ENCODE data around the gene SELENOM.
"Not testable (repeated sequence)": the region's sequence is repeated elsewhere in the genome, so short reads cannot be mapped to it uniquely, and the experiment has no call there.

SELENOM gene

GRCh38 chr22:31062566-31063230 lies 44.7 kb downstream of the SELENOM start:
- Histone ChIP-seq H3K36me3 (ENCODE audit: control insufficient read depth in 2 of 2, insufficient read depth in 2 of 2, low read length in 2 of 2) (no peaks in the 10 kb centered on the region), H3K9me3 (ENCODE audit: control insufficient read depth in 2 of 2, low read length in 2 of 2) (no peaks in the 10 kb centered on the region), H3K4me3 (ENCODE audit: low read length in 2 of 2) (no peak overlapping the region), H3K27me3 (ENCODE audit: control insufficient read depth in 2 of 2, insufficient read depth in 2 of 2, low read length in 2 of 2) (no peaks in the 10 kb centered on the region), H3K9ac (ENCODE audit: low read depth in 1 of 2, low read length in 2 of 2) (no peak overlapping the region), H3K27ac (ENCODE audit: low read depth in 2 of 2, low read length in 2 of 2) (no peak overlapping the region), H3K4me1 (ENCODE audit: control insufficient read depth in 2 of 2, insufficient read depth in 2 of 2, low read length in 2 of 2) (no peaks in the 10 kb centered on the region)

- peaks cover 0 to 12% of the 10 kb centered on the region in 2 donors for H3K4me1 ChIP-seq (ENCODE audit: control insufficient read depth in 2 of 2, insufficient read depth in 2 of 2, low read length in 2 of 2)
- H3K9ac ChIP-seq (ENCODE audit: low read depth in 1 of 2, low read length in 2 of 2); H3K36me3 ChIP-seq (ENCODE audit: control insufficient read depth in 2 of 2, insufficient read depth in 2 of 2, low read length in 2 of 2); H3K4me3 ChIP-seq (ENCODE audit: low read length in 2 of 2); H3K27me3 ChIP-seq (ENCODE audit: control insufficient read depth in 2 of 2, insufficient read depth in 2 of 2, low read length in 2 of 2); H3K27ac ChIP-seq (ENCODE audit: low read depth in 2 of 2, low read length in 2 of 2); H3K9me3 ChIP-seq (ENCODE audit: control insufficient read depth in 2 of 2, low read length in 2 of 2): not testable (repeated sequence)
Observed at GRCh38 chr22:31059663-31060062, 47.7 kb downstream of the SELENOM start.

DNA sequence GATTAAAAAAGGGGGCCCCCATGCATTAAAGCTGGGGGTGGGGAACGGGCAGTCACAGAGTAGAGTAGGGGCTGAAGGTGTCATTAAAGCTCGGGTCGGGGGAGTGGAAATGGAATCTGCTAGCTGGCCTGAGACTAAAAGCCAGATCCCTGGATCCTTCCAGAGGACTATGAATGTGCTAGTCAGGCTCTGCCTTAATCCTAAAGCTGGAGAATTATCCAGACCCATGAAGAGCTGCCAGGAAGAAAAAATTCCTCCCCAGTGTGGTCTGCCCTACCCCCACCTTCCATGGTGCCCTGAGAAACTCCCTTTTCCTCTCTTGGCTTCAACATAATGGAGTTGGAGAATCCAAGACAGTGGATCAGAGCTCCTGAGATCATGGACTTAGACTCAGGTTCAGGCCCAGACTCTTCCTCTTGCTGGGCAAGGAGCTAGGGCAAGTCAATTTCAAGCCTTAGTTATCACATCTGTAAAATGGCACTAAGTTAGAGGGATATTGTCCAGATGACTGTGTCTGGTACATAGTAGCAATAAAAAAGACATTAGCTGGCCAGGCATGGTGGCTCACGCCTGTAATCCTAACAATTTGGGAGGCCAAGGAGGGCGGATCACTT lies 50.3 kb downstream of the SELENOM start:
- Histone ChIP-seq H3K27me3 (ENCODE audit: control insufficient read depth in 2 of 2, insufficient read depth in 2 of 2, low read length in 2 of 2) (no peaks in the 10 kb centered on the region), H3K4me3 (ENCODE audit: low read length in 2 of 2) (no peak overlapping the region), H3K9ac (ENCODE audit: low read depth in 1 of 2, low read length in 2 of 2) (no peak overlapping the region), H3K9me3 (ENCODE audit: control insufficient read depth in 2 of 2, low read length in 2 of 2) (no peaks in the 10 kb centered on the region), H3K27ac (ENCODE audit: low read depth in 2 of 2, low read length in 2 of 2) (peak overlapping the region in 1 of 2 donors; percentile 80), H3K36me3 (ENCODE audit: control insufficient read depth in 2 of 2, insufficient read depth in 2 of 2, low read length in 2 of 2) (no peaks in the 10 kb centered on the region), H3K4me1 (ENCODE audit: control insufficient read depth in 2 of 2, insufficient read depth in 2 of 2, low read length in 2 of 2) (peaks cover 0 to 12% of the 10 kb centered on the region in 2 donors)

- H3K27ac ChIP-seq (ENCODE audit: low read depth in 2 of 2, low read length in 2 of 2): peak overlapping the region; percentile 72 to 80
- H3K9me3 ChIP-seq (ENCODE audit: control insufficient read depth in 2 of 2, low read length in 2 of 2): no peaks in the 10 kb centered on the region
- H3K4me3 ChIP-seq (ENCODE audit: low read length in 2 of 2): no peak overlapping the region
- no peaks in the 10 kb centered on the region for H3K27me3 ChIP-seq (ENCODE audit: control insufficient read depth in 2 of 2, insufficient read depth in 2 of 2, low read length in 2 of 2)
- peaks cover 0 to 12% of the 10 kb centered on the region in 2 donors for H3K4me1 ChIP-seq (ENCODE audit: control insufficient read depth in 2 of 2, insufficient read depth in 2 of 2, low read length in 2 of 2)
- no peaks in the 10 kb centered on the region for H3K36me3 ChIP-seq (ENCODE audit: control insufficient read depth in 2 of 2, insufficient read depth in 2 of 2, low read length in 2 of 2)
- peak overlapping the region; percentile 12 to 17 for H3K9ac ChIP-seq (ENCODE audit: low read depth in 1 of 2, low read length in 2 of 2)
Observed at GRCh38 chr22:31055635-31056159, 51.7 kb downstream of the SELENOM start.

DNA sequence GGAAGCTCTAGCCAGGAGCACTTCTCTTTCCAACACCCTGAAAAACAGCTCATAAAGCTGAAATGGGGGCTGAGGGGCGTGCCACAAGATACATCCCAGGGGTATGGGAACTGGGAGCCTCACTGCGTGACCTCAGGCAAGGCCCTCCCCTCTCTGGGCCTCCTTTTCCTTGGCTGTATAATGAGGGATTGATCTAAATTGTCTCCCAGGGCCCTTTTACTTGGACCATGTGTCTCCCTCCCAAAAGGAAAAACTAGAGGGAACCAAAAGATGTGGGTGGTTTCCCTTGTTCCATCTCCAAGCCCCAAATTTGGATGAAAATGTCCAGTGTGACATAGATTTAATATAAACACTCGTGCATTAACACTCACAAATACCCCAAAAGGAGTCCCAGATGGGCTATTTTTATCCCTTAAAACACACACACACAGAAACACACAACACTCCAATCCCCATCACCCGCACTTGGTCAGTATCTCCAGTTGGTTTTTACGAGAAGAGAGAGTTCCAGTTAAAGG lies 52.2 kb downstream of the SELENOM start:
- H3K9ac ChIP-seq (ENCODE audit: low read depth in 1 of 2, low read length in 2 of 2): peak overlapping the region in 1 of 2 donors; percentile 1

More for the DNA sequence above, 52.2 kb downstream of the SELENOM start:
- Histone ChIP-seq H3K36me3 (ENCODE audit: control insufficient read depth in 2 of 2, insufficient read depth in 2 of 2, low read length in 2 of 2) (no peaks in the 10 kb centered on the region), H3K9me3 (ENCODE audit: control insufficient read depth in 2 of 2, low read length in 2 of 2) (no peaks in the 10 kb centered on the region), H3K27me3 (ENCODE audit: control insufficient read depth in 2 of 2, insufficient read depth in 2 of 2, low read length in 2 of 2) (no peaks in the 10 kb centered on the region), H3K27ac (ENCODE audit: low read depth in 2 of 2, low read length in 2 of 2) (peak overlapping the region; percentile 72 to 80), H3K4me3 (ENCODE audit: low read length in 2 of 2) (no peak overlapping the region), H3K4me1 (ENCODE audit: control insufficient read depth in 2 of 2, insufficient read depth in 2 of 2, low read length in 2 of 2) (peaks cover 0 to 12% of the 10 kb centered on the region in 2 donors)
